Ishikawa (cell line): ENCODE measurements around the gene GRIA3.

Experiments used
- CEBPB ChIP-seq: IDR thresholded peaks from 2 replicates; pipeline ENCODE4 v1.6.1; 2012
- CREB1 ChIP-seq: IDR thresholded peaks from 2 replicates; pipeline ENCODE4 v1.6.1; 2012; ENCODE audit warnings: low read depth
- EGR1 ChIP-seq: IDR thresholded peaks from 2 replicates; pipeline ENCODE4 v1.6.1; 2012
- EP300 ChIP-seq: IDR thresholded peaks from 2 replicates; pipeline ENCODE4 v1.6.1; 2012; ENCODE audit warnings: borderline replicate concordance
- FOXM1 ChIP-seq: IDR thresholded peaks from 2 replicates; pipeline ENCODE4 v1.6.1; 2012; ENCODE audit warnings: low read depth, borderline replicate concordance
- MAX ChIP-seq: IDR thresholded peaks from 2 replicates; pipeline ENCODE4 v1.6.1; 2012
- NFIC ChIP-seq: IDR thresholded peaks from 2 replicates; pipeline ENCODE4 v1.6.1; 2012
- RAD21 ChIP-seq: IDR thresholded peaks from 2 replicates; pipeline ENCODE4 v1.6.1; 2012; ENCODE audit warnings: low read depth
- REST ChIP-seq: IDR thresholded peaks from 2 replicates; pipeline ENCODE4 v1.6.1; 2012; ENCODE audit warnings: low read depth, mild to moderate bottlenecking
- TAF1 ChIP-seq: IDR thresholded peaks from 2 replicates; pipeline ENCODE4 v1.6.1; 2012; ENCODE audit warnings: low read depth, mild to moderate bottlenecking
- TCF12 ChIP-seq: IDR thresholded peaks from 2 replicates; pipeline ENCODE4 v1.6.1; 2012; ENCODE audit warnings: low read depth
- TEAD4 ChIP-seq: IDR thresholded peaks from 2 replicates; pipeline ENCODE4 v1.6.1; 2012
- USF1 ChIP-seq: IDR thresholded peaks from 2 replicates; pipeline ENCODE4 v1.6.1; 2012
- YY1 ChIP-seq: IDR thresholded peaks from 2 replicates; pipeline ENCODE4 v1.6.1; 2012; ENCODE audit warnings: low read depth
- ZBTB7A ChIP-seq: IDR thresholded peaks from 2 replicates; pipeline ENCODE4 v1.6.1; 2012; ENCODE audit warnings: low read depth

GRIA3 gene

GRCh38 chrX:123476611-123477219 is 292.6 kb downstream of the GRIA3 start:
- TF ChIP-seq MAX = no peak
- TF ChIP-seq TAF1 = no peak
- no peak for TF ChIP-seq EP300
- TF ChIP-seq NFIC = no peak
- no peak for TF ChIP-seq RAD21
- TF ChIP-seq REST = no peak

- TF ChIP-seq REST = no peak
These were observed 293.6 kb downstream of the GRIA3 start for GRCh38 chrX:123477673-123478072.

GRCh38 chrX:123481913-123482851 is 298.1 kb downstream of the GRIA3 start:
- no peak for TF ChIP-seq EP300

- no peak for TF ChIP-seq NFIC
- no peak for TF ChIP-seq EP300
- TF ChIP-seq MAX = no peak
- no peak for TF ChIP-seq YY1
- TF ChIP-seq CREB1 = no peak
These were observed 302.2 kb downstream of the GRIA3 start for GRCh38 chrX:123486297-123486696.

GRCh38 chrX:123487236-123487635 is 303.2 kb downstream of the GRIA3 start:
- TF ChIP-seq CEBPB (no peak), RAD21 (no peak), USF1 (no peak), EGR1 (no peak), TCF12 (no peak), EP300 (no peak), TEAD4 (no peak), FOXM1 (no peak), NFIC (no peak), CREB1 (no peak), YY1 (no peak), MAX (no peak), REST (no peak), TAF1 (no peak), ZBTB7A (no peak)
